Sigmoid colon (tissue), 4 donors: ENCODE results near the gene FRYL.

Source experiments
- CTCF ChIP-seq, 4 experiments: fragments of 450-650 bp in 3 of 4; fragments of 200-600 bp in 1 of 4; IDR thresholded peaks; one replicate each; pipeline ENCODE4 v1.5.1; 2016 to 2019; ENCODE audit warnings: antibody characterized with exemption in 4 of 4, mild to moderate bottlenecking in 3 of 4, moderate library complexity in 2 of 4
- EP300 ChIP-seq, 4 donors: sonication (generic); formaldehyde crosslinking; IDR thresholded peaks; one replicate each; pipeline ENCODE4 v1.6.1; 2017; ENCODE audit warnings: antibody characterized with exemption in 4 of 4
- POLR2A ChIP-seq, 2 donors: fragments of 450-650 bp; IDR thresholded peaks; one replicate each; pipeline ENCODE4 v1.6.1; 2016; ENCODE audit warnings: antibody characterized with exemption in 2 of 2, mild to moderate bottlenecking in 2 of 2, moderate library complexity in 2 of 2
- POLR2AphosphoS5 ChIP-seq, 4 donors: sonication (generic); formaldehyde crosslinking; IDR thresholded peaks; one replicate each; pipeline ENCODE4 v1.6.1; 2017; ENCODE audit warnings: antibody characterized with exemption in 4 of 4

GRCh38 chr4:48694824-48695223 is 85.3 kb downstream of the FRYL start:
- no peak for TF ChIP-seq CTCF (IDR thresholded peaks at IDR 0.05)
- no peak for TF ChIP-seq POLR2AphosphoS5 (IDR thresholded peaks at IDR 0.05)
- no peak for TF ChIP-seq POLR2A (IDR thresholded peaks at IDR 0.05)
- no peak for TF ChIP-seq EP300 (IDR thresholded peaks at IDR 0.05)
